ENCODE data around the gene GADD45B. TPM values are rescaled to one million over a fixed set of nuclear protein-coding genes. Genes with fewer than 3 reads are reported as not detected.

Gene GADD45B
- total and polyA plus RNA-seq, 3 experiments from 2014 or later, result 51.1 to 90.7 (median 53.7) TPM

- Mint-ChIP-seq H3K36me3 (peaks cover 0 to 20% (median 0%) of the 10 kb centered on the region in 3 donors), H3K27ac (no peak overlapping the region)
- POLR2A ChIA-PET, result interaction anchor here (0.6 kb wide), 1 partner anchor 22 kb away, joined by 3 read pairs; no protein-coding TSS in a partner anchor
Measured at GRCh38 chr19:2487090-2487489, 11.2 kb downstream of the GADD45B start.

GRCh38 chr19:2487842-2488241 is 11.9 kb downstream of the GADD45B start:
- CTCF ChIA-PET, result interaction anchor here (2.2 kb wide), 1 partner anchor 12 kb away, joined by 6 read pairs; the partner anchor contains the start of gene GADD45B
- no peak for DNase-seq
- no peak overlapping the region for H3K4me3 ChIP-seq (ENCODE audit: low read length)
- peaks cover 5 to 23% (median 12%) of the 10 kb centered on the region in 3 donors for H3K4me1 Mint-ChIP-seq
- peaks cover 7% of the 10 kb centered on the region for H3K4me1 ChIP-seq (ENCODE audit: insufficient read depth, low read length)
- POLR2A ChIA-PET, result interaction anchor here (0.5 to 1.1 kb wide), 3 partner anchors 12 to 31 kb away, joined by 3 to 4 read pairs (median 3); partner anchors contain the start of gene GADD45B
- H3K36me3 Mint-ChIP-seq, result peaks cover 0 to 16% (median 0%) of the 10 kb centered on the region in 3 donors
- peaks cover 16% of the 10 kb centered on the region for H3K27me3 ChIP-seq (ENCODE audit: insufficient read depth, low read length, poor library complexity, severe bottlenecking)
- H3K9me3 ChIP-seq (ENCODE audit: low read length), result no peaks in the 10 kb centered on the region
- peaks cover 0 to 9% (median 6%) of the 10 kb centered on the region in 5 donors for H3K9me3 Mint-ChIP-seq
- H3K27ac Mint-ChIP-seq, result peak overlapping the region in 1 of 8 donors; percentile 60
- H3K27ac ChIP-seq (ENCODE audit: low read depth, low read length), result no peak overlapping the region
- H3K36me3 ChIP-seq (ENCODE audit: insufficient read depth, low read length), result no peaks in the 10 kb centered on the region
- peaks cover 21 to 23% of the 10 kb centered on the region in 2 donors for H3K27me3 Mint-ChIP-seq
- H3K4me3 Mint-ChIP-seq, result no peak overlapping the region

More at GRCh38 chr19:2487090-2487489, 11.2 kb downstream of the GADD45B start:
- Histone ChIP-seq H3K4me3 (ENCODE audit: low read length) (no peak overlapping the region), H3K27ac (ENCODE audit: low read depth, low read length) (no peak overlapping the region), H3K27me3 (ENCODE audit: insufficient read depth, low read length, poor library complexity, severe bottlenecking) (peaks cover 16% of the 10 kb centered on the region), H3K36me3 (ENCODE audit: insufficient read depth, low read length) (no peaks in the 10 kb centered on the region), H3K9me3 (ENCODE audit: low read length) (no peaks in the 10 kb centered on the region), H3K4me1 (ENCODE audit: insufficient read depth, low read length) (peaks cover 7% of the 10 kb centered on the region)
- Mint-ChIP-seq H3K4me3 (no peak overlapping the region), H3K9me3 (peaks cover 0 to 9% (median 8%) of the 10 kb centered on the region in 5 donors), H3K4me1 (peaks cover 5 to 19% (median 12%) of the 10 kb centered on the region in 3 donors), H3K27me3 (peaks cover 16% of the 10 kb centered on the region in 2 donors)
- CTCF ChIA-PET, result interaction anchor here (2.2 kb wide), 1 partner anchor 11 kb away, joined by 6 read pairs; the partner anchor contains the start of gene GADD45B
- no peak for DNase-seq

- ChIA-PET POLR2A (interaction anchor here (1.0 to 1.1 kb wide), 2 partner anchors 12 to 16 kb away, joined by 3 read pairs; partner anchors contain the start of gene GADD45B), CTCF (interaction anchor here (2.2 kb wide), 1 partner anchor 12 kb away, joined by 6 read pairs; the partner anchor contains the start of gene GADD45B)
- Histone ChIP-seq H3K4me1 (ENCODE audit: insufficient read depth, low read length) (peaks cover 7% of the 10 kb centered on the region), H3K27me3 (ENCODE audit: insufficient read depth, low read length, poor library complexity, severe bottlenecking) (peaks cover 16% of the 10 kb centered on the region), H3K36me3 (ENCODE audit: insufficient read depth, low read length) (no peaks in the 10 kb centered on the region), H3K4me3 (ENCODE audit: low read length) (no peak overlapping the region), H3K27ac (ENCODE audit: low read depth, low read length) (no peak overlapping the region), H3K9me3 (ENCODE audit: low read length) (no peaks in the 10 kb centered on the region)
- peaks cover 5 to 25% (median 12%) of the 10 kb centered on the region in 3 donors for H3K4me1 Mint-ChIP-seq
- H3K9me3 Mint-ChIP-seq, result peaks cover 0 to 6% (median 4%) of the 10 kb centered on the region in 5 donors
- peaks cover 0 to 11% (median 0%) of the 10 kb centered on the region in 3 donors for H3K36me3 Mint-ChIP-seq
- peaks cover 22 to 26% of the 10 kb centered on the region in 2 donors for H3K27me3 Mint-ChIP-seq
- no peak for DNase-seq
- no peak overlapping the region for H3K27ac Mint-ChIP-seq
- H3K4me3 Mint-ChIP-seq, result peak overlapping the region in 4 of 7 donors; percentile 11 to 43 (median 26)
Measured at GRCh38 chr19:2488405-2488941, 12.5 kb downstream of the GADD45B start.

GRCh38 chr19:2488942-2489731 is 13.2 kb downstream of the GADD45B start:
- Mint-ChIP-seq H3K4me1 (peaks cover 10 to 31% (median 16%) of the 10 kb centered on the region in 3 donors), H3K36me3 (peaks cover 0 to 4% (median 0%) of the 10 kb centered on the region in 3 donors), H3K27me3 (peaks cover 25 to 30% of the 10 kb centered on the region in 2 donors), H3K9me3 (no peaks in the 10 kb centered on the region), H3K4me3 (peak overlapping the region in 6 of 7 donors; percentile 9 to 88 (median 56)), H3K27ac (no peak overlapping the region)
- Histone ChIP-seq H3K27ac (ENCODE audit: low read depth, low read length) (no peak overlapping the region), H3K27me3 (ENCODE audit: insufficient read depth, low read length, poor library complexity, severe bottlenecking) (peaks cover 16% of the 10 kb centered on the region), H3K4me3 (ENCODE audit: low read length) (no peak overlapping the region), H3K36me3 (ENCODE audit: insufficient read depth, low read length) (no peaks in the 10 kb centered on the region), H3K4me1 (ENCODE audit: insufficient read depth, low read length) (peaks cover 9% of the 10 kb centered on the region), H3K9me3 (ENCODE audit: low read length) (no peaks in the 10 kb centered on the region)
- peak in 1 of 5 donors; percentile 12 for DNase-seq
- POLR2A ChIA-PET, result interaction anchor here (1.0 kb wide), 1 partner anchor 16 kb away, joined by 3 read pairs; no protein-coding TSS in a partner anchor
- CTCF ChIA-PET, result interaction anchor here (1.2 to 2.2 kb wide), 2 partner anchors 13 to 122 kb away, joined by 4 to 6 read pairs; partner anchors contain the start of gene GADD45B

GRCh38 chr19:2490659-2491058 is 14.7 kb downstream of the GADD45B start:
- Histone ChIP-seq H3K4me1 (ENCODE audit: insufficient read depth, low read length) (peaks cover 21% of the 10 kb centered on the region), H3K27ac (ENCODE audit: low read depth, low read length) (no peak overlapping the region), H3K27me3 (ENCODE audit: insufficient read depth, low read length, poor library complexity, severe bottlenecking) (peaks cover 16% of the 10 kb centered on the region), H3K36me3 (ENCODE audit: insufficient read depth, low read length) (no peaks in the 10 kb centered on the region), H3K9me3 (ENCODE audit: low read length) (no peaks in the 10 kb centered on the region), H3K4me3 (ENCODE audit: low read length) (no peak overlapping the region)
- POLR2A ChIA-PET, result interaction anchor here (1.0 kb wide), 1 partner anchor 13 kb away, joined by 4 read pairs; no protein-coding TSS in a partner anchor
- Mint-ChIP-seq H3K9me3 (no peaks in the 10 kb centered on the region), H3K4me1 (peaks cover 10 to 37% (median 18%) of the 10 kb centered on the region in 3 donors), H3K27ac (peak overlapping the region in 1 of 8 donors; percentile 66), H3K27me3 (peaks cover 25 to 30% of the 10 kb centered on the region in 2 donors), H3K4me3 (peak overlapping the region in 1 of 7 donors; percentile 2), H3K36me3 (no peaks in the 10 kb centered on the region)
- no peak for DNase-seq
- CTCF ChIA-PET, result interaction anchor here (1.2 kb wide), 1 partner anchor 121 kb away, joined by 4 read pairs; no protein-coding TSS in a partner anchor

- Mint-ChIP-seq H3K4me3 (peak overlapping the region in 2 of 7 donors; percentile 41 to 62), H3K36me3 (no peaks in the 10 kb centered on the region), H3K9me3 (no peaks in the 10 kb centered on the region), H3K27ac (no peak overlapping the region), H3K27me3 (peaks cover 25 to 30% of the 10 kb centered on the region in 2 donors), H3K4me1 (peaks cover 16 to 43% (median 24%) of the 10 kb centered on the region in 3 donors)
- DNase-seq, result no peak
- Histone ChIP-seq H3K9me3 (ENCODE audit: low read length) (no peaks in the 10 kb centered on the region), H3K4me3 (ENCODE audit: low read length) (no peak overlapping the region), H3K27me3 (ENCODE audit: insufficient read depth, low read length, poor library complexity, severe bottlenecking) (peaks cover 16% of the 10 kb centered on the region), H3K4me1 (ENCODE audit: insufficient read depth, low read length) (peaks cover 26% of the 10 kb centered on the region), H3K27ac (ENCODE audit: low read depth, low read length) (no peak overlapping the region), H3K36me3 (ENCODE audit: insufficient read depth, low read length) (no peaks in the 10 kb centered on the region)
- CTCF ChIA-PET, result no interaction called here
- POLR2A ChIA-PET, result no interaction called here
Measured at GRCh38 chr19:2491130-2491801, 15.3 kb downstream of the GADD45B start.

GRCh38 chr19:2492870-2493269 is 16.9 kb downstream of the GADD45B start:
- DNase-seq, result no peak
- peaks cover 16 to 45% (median 22%) of the 10 kb centered on the region in 3 donors for H3K4me1 Mint-ChIP-seq
- no peaks in the 10 kb centered on the region for H3K36me3 ChIP-seq (ENCODE audit: insufficient read depth, low read length)
- peaks cover 26% of the 10 kb centered on the region for H3K4me1 ChIP-seq (ENCODE audit: insufficient read depth, low read length)
- no peaks in the 10 kb centered on the region for H3K9me3 ChIP-seq (ENCODE audit: low read length)
- peaks cover 16% of the 10 kb centered on the region for H3K27me3 ChIP-seq (ENCODE audit: insufficient read depth, low read length, poor library complexity, severe bottlenecking)
- no peaks in the 10 kb centered on the region for H3K9me3 Mint-ChIP-seq
- no peak overlapping the region for H3K4me3 ChIP-seq (ENCODE audit: low read length)
- H3K36me3 Mint-ChIP-seq, result no peaks in the 10 kb centered on the region
- CTCF ChIA-PET, result interaction anchor here (1.2 kb wide), 1 partner anchor 11 kb away, joined by 3 read pairs; no protein-coding TSS in a partner anchor
- POLR2A ChIA-PET, result interaction anchor here (0.8 to 5.2 kb wide), 2 partner anchors 16 to 68 kb away, joined by 4 to 47 read pairs; partner anchors contain the start of gene GADD45B
- no peak overlapping the region for H3K27ac ChIP-seq (ENCODE audit: low read depth, low read length)
- H3K4me3 Mint-ChIP-seq, result peak overlapping the region in 3 of 7 donors; percentile 21 to 76 (median 59)
- peak overlapping the region in 2 of 8 donors; percentile 35 to 82 for H3K27ac Mint-ChIP-seq
- H3K27me3 Mint-ChIP-seq, result peaks cover 25 to 26% of the 10 kb centered on the region in 2 donors

All from CD8-positive, alpha-beta memory T cell (primary cell).